ENCODE data around the gene DNAJB2.

The DNAJB2 gene

DNA sequence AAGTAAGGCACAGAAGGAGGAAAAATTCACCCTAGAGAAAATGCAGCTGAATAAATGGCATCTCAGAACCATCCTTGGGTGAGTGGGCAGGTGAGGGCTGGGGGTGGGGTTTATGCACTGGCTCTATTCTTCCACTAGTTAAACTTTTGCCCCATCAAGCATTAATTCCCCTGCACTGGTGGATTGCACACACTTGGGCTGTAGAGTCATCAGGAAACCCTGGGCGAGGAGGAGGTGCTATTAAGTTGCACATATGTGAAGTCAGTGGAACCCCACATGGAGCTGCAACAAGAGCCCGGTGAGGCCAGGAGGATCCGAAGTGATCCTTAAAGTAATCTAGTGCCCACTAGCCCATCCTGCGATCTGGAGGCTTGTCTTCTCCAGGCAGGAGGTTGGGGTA lies 6.8 kb upstream of the DNAJB2 start:
- no peak for TF ChIP-seq CTCF (IDR thresholded peaks at IDR 0.05; ENCODE audit: borderline replicate concordance, insufficient read depth, low read depth, low read length)
- H3K4me3 ChIP-seq (ENCODE audit: low read depth, low read length), result no peak overlapping the region

GRCh38 chr2:219272995-219273394 lies 6.2 kb upstream of the DNAJB2 start:
- no peak overlapping the region for H3K4me3 ChIP-seq (ENCODE audit: low read depth, low read length)
- TF ChIP-seq CTCF (IDR thresholded peaks at IDR 0.05; ENCODE audit: borderline replicate concordance, insufficient read depth, low read depth, low read length), result no peak

DNA sequence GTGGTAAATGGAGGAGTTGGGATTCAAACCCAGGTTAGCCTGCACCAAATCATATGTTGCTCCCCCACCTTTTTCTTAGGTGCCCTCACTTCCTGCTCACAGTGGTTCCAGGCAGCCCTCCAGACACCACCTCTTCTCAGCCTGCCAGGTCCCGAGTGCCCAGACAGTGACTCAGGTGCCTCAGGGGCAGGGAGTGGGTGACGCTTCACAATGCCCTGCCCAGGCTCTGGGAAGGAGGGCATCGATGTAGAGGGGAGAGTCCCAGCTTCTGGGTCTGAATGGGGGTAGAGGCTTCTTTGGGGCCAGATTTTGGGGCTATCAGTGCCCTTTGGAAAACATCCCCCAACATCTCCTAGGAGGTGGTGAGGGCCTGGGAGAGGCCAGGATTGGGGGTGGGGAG lies 5.2 kb upstream of the DNAJB2 start:
- TF ChIP-seq CTCF (IDR thresholded peaks at IDR 0.05; ENCODE audit: borderline replicate concordance, insufficient read depth, low read depth, low read length), result no peak
- no peak overlapping the region for H3K4me3 ChIP-seq (ENCODE audit: low read depth, low read length)

DNA sequence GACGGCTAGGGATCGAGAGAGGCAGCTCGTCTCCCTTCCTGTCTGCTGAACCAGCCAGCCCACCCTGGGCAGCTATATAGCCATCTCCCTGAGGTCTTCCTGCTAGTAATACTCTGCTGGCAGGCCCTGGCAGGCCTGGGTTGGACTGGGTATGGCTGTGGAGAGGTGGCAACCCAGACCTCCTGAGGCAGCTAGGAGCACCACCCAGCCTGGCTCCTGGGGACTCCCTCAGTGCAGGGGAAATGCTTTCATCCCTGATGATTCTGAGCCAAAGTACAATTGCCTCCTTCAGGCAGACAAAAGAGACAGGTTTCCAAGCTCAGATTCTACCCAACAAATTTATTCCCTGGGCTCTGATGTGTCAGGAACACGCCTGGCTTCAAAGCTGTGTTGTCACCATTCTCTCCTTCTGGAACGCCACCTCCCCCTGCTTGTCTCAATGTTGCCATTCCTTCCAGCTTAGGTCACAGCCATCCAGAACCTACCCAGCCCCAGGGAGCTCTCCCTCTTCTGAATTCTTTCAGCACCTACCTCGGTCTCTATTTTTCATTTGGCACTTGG lies 4.7 kb upstream of the DNAJB2 start:
- no peak for TF ChIP-seq CTCF (IDR thresholded peaks at IDR 0.05; ENCODE audit: borderline replicate concordance, insufficient read depth, low read depth, low read length)
- no peak overlapping the region for H3K4me3 ChIP-seq (ENCODE audit: low read depth, low read length)

- peak; percentile 99 for TF ChIP-seq CTCF (IDR thresholded peaks at IDR 0.05; ENCODE audit: borderline replicate concordance, insufficient read depth, low read depth, low read length)
- peak overlapping the region; percentile 26 for H3K4me3 ChIP-seq (ENCODE audit: low read depth, low read length)
Measured at GRCh38 chr2:219277703-219278654, 1.2 kb upstream of the DNAJB2 start.

DNA sequence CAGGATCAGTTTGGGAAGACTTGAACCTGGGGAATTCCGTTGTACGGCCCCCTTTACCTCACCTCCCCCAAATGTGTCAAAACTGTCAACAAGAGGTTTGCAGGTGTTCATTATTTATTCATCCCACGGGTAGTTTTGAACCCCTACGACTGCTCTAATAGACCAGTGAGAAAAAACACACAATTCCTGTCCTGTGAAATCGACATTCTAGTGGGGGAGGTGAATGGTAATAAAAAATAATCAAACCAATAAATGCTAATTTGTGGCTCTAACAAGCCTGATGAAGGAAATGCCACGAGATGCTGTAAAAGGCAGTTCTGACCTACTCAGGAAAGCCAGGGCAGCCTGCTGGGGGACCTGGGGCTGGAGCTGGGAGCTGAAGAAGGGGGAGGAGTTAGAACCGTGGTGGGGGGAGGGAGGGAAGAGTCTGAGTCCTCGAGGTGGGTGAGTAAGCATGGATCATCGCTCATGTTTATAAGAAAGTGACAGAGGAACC lies 463 bp upstream of the DNAJB2 start:
- no peak for TF ChIP-seq CTCF (IDR thresholded peaks at IDR 0.05; ENCODE audit: borderline replicate concordance, insufficient read depth, low read depth, low read length)
- H3K4me3 ChIP-seq (ENCODE audit: low read depth, low read length), result no peak overlapping the region
